ENCODE measurements around the gene PLXNC1. TPM values are rescaled to one million over a fixed set of nuclear protein-coding genes. Genes with fewer than 3 reads are reported as not detected.

Gene PLXNC1
- polyA plus RNA-seq, 1 donor from 2014 or later, result 6.6 TPM

DNA sequence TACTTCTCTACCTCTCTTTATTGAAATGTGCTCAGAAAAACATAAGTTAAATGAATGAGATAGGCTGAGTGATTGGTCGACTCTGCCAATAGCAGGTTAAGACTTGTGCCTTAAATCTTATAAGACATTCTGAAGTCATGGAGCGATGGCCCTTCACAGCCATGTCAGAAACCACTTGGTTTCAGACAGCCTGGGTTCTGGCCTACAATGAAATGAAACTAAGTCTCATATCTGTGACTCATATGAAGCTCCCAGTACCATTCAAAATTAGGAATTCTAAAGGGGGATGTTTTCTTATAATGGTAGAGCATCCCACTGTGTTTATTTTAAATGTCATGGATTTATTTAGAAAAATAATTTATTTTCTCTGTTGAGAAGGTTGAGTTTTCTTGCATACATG, 42.6 kb downstream of the PLXNC1 start:
- Mint-ChIP-seq H3K27me3 (no peaks in the 10 kb centered on the region), H3K4me1 (peaks cover 4 to 14% (median 12%) of the 10 kb centered on the region in 3 donors), H3K4me3 (no peak overlapping the region), H3K27ac (no peak overlapping the region), H3K9me3 (no peaks in the 10 kb centered on the region), H3K36me3 (peaks cover 11% of the 10 kb centered on the region)

DNA sequence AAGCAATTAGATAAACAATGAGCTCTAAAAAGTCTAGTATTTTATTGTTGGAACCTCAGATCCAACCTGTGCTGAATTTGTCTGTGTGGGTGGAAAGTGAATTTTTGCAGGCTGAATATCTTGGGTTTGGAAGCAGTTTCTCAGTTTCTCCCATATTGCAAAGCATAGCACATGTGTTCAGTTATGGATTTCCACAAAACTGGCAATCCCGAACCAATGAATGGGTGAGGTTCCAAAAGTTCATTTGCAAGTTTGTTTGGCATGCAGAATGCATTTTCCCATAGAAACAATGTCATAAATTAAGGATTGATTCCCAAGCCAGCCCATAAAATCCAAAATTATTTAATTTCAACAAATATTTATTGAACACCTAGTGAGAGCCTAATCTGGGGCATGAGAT, 43.4 kb downstream of the PLXNC1 start:
- Mint-ChIP-seq H3K36me3 (peaks cover 11% of the 10 kb centered on the region), H3K27ac (no peak overlapping the region), H3K27me3 (no peaks in the 10 kb centered on the region), H3K9me3 (no peaks in the 10 kb centered on the region), H3K4me3 (no peak overlapping the region), H3K4me1 (peaks cover 4 to 14% (median 12%) of the 10 kb centered on the region in 3 donors)

GRCh38 chr12:94192506-94192905, 44.1 kb downstream of the PLXNC1 start:
- Mint-ChIP-seq H3K27ac (no peak overlapping the region), H3K27me3 (no peaks in the 10 kb centered on the region), H3K9me3 (no peaks in the 10 kb centered on the region)

DNA sequence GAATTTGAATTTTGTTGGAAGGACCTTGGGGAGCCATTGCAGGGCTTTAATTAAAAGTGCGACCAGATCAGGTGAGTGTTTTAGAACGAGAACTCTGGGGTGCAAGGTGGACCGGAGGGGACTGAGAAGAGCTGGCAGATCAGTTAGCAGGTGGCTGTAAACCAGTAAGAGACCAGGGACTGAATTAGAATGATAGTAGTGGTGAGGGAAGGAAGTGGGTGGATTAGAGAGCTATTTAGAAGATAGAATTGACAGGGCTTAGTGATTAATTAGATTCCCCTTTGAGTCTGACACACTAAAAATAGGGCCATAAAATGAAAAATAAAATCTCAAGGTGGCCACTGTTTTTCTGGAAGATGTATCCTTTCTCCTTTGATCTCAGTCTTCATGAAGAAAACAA, 44.8 kb downstream of the PLXNC1 start:
- Mint-ChIP-seq H3K27ac (peak overlapping the region in 1 of 3 donors; percentile 70), H3K4me1 (peaks cover 4 to 18% (median 12%) of the 10 kb centered on the region in 3 donors), H3K27me3 (no peaks in the 10 kb centered on the region), H3K4me3 (peak overlapping the region in 1 of 4 donors; percentile 11), H3K36me3 (peaks cover 11% of the 10 kb centered on the region), H3K9me3 (no peaks in the 10 kb centered on the region)

More at GRCh38 chr12:94192506-94192905, 44.1 kb downstream of the PLXNC1 start:
- H3K4me1 Mint-ChIP-seq, result peaks cover 4 to 16% (median 12%) of the 10 kb centered on the region in 3 donors
- H3K36me3 Mint-ChIP-seq, result peaks cover 11% of the 10 kb centered on the region
- no peak overlapping the region for H3K4me3 Mint-ChIP-seq

DNA sequence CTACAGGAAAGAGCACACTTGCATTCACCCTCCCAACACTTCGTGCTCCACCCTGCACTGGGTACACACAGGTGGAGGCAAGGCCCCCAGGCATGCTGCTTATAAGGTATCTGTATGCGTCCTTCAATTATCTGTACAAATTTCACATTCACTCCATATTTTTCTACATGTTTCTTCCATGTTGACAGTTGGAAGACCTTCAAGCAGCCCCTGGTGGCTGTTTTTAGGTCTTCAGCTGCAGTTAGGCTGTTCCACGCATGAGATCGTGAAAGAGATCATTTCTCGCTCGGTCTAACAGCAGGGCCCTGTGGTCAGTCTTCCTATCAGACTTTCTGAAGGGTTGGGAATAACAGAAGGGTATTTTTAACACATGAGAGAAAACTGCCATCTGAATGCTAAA, 47.1 kb downstream of the PLXNC1 start:
- Mint-ChIP-seq H3K4me3 (no peak overlapping the region), H3K4me1 (peaks cover 8 to 21% (median 12%) of the 10 kb centered on the region in 3 donors), H3K36me3 (peaks cover 16% of the 10 kb centered on the region), H3K27me3 (no peaks in the 10 kb centered on the region), H3K27ac (no peak overlapping the region), H3K9me3 (peaks cover 0 to 3% (median 0%) of the 10 kb centered on the region in 3 donors)

DNA sequence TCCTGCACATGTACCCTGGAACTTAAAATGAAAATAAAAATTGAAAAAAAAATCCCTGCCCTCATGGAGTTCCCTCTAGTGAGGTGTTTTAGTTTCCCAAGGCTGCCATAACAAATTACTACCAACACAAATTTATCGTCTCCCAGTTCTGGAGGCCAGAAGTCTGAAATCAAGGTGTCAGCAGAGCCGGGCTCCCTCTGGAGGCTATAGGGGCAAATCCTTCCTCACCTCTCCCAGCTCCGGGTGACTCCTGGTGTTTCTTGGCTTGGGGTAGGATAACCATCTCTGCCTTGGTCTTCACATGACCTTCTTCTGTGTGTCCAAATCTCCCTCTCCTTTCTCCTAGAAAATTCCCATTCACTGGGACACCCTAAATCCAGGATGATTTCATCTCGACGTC, 50.1 kb downstream of the PLXNC1 start:
- Mint-ChIP-seq H3K27ac (no peak overlapping the region), H3K4me1 (peaks cover 12 to 26% (median 15%) of the 10 kb centered on the region in 3 donors), H3K36me3 (peaks cover 16% of the 10 kb centered on the region), H3K9me3 (peaks cover 0 to 3% (median 0%) of the 10 kb centered on the region in 3 donors), H3K4me3 (no peak overlapping the region), H3K27me3 (no peaks in the 10 kb centered on the region)

- Mint-ChIP-seq H3K27ac (no peak overlapping the region), H3K4me3 (no peak overlapping the region), H3K9me3 (peaks cover 0 to 3% (median 0%) of the 10 kb centered on the region in 3 donors), H3K27me3 (no peaks in the 10 kb centered on the region), H3K36me3 (peaks cover 13% of the 10 kb centered on the region), H3K4me1 (peaks cover 12 to 26% (median 18%) of the 10 kb centered on the region in 3 donors)
Observed at GRCh38 chr12:94198872-94199271, 50.5 kb downstream of the PLXNC1 start.

DNA sequence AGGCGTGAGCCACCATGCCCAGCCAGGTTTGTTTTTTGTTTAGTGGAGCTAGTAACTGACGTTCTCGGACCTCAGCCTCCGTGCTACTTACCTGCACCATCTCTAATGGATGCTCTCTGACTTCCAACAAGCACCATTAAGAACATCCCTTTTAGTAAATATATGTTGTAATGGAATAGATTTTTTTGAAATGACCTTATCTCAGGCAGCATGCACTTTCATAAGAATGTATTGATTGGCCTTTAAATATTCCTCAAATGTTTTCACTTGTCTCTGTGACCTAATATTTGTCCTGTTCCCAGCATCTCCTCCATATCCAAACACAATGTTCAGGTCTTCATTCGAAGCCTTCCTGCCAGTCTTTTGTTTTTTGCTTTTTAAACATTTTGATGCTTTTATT, 51.7 kb downstream of the PLXNC1 start:
- Mint-ChIP-seq H3K27ac (peak overlapping the region in 2 of 3 donors; percentile 9 to 10), H3K9me3 (peaks cover 0 to 3% (median 0%) of the 10 kb centered on the region in 3 donors), H3K4me1 (peaks cover 23 to 34% (median 26%) of the 10 kb centered on the region in 3 donors), H3K27me3 (no peaks in the 10 kb centered on the region), H3K36me3 (peaks cover 11% of the 10 kb centered on the region), H3K4me3 (no peak overlapping the region)

DNA sequence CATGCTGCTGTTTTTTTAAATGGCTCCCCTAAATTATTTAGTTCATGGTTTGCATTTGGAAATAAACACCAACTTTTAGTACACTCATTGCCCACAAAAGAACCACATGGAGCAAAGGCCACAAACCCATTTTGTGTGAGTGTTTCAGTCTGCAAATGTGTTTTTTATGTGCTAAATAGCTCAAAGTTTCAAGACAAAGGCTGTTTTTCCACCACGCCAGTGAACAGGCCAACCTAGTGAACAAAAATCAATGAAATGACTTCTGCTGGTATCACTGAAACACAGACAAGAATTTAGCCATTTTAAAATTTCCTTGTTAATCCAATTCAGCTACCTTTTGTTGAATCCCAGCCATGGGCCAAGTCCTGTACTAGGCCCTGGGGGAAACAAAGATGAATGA, 52.3 kb downstream of the PLXNC1 start:
- no peaks in the 10 kb centered on the region for H3K27me3 Mint-ChIP-seq
- no peak overlapping the region for H3K27ac Mint-ChIP-seq
- H3K36me3 Mint-ChIP-seq, result peaks cover 11% of the 10 kb centered on the region
- H3K4me3 Mint-ChIP-seq, result no peak overlapping the region
- peaks cover 29 to 38% (median 30%) of the 10 kb centered on the region in 3 donors for H3K4me1 Mint-ChIP-seq
- H3K9me3 Mint-ChIP-seq, result peaks cover 0 to 3% (median 0%) of the 10 kb centered on the region in 3 donors

- no peaks in the 10 kb centered on the region for H3K27me3 Mint-ChIP-seq
- peaks cover 0 to 3% (median 0%) of the 10 kb centered on the region in 3 donors for H3K9me3 Mint-ChIP-seq
- peak overlapping the region; percentile 54 to 59 (median 54) for H3K27ac Mint-ChIP-seq
- H3K4me1 Mint-ChIP-seq, result peaks cover 46 to 50% (median 46%) of the 10 kb centered on the region in 3 donors
- peaks cover 9% of the 10 kb centered on the region for H3K36me3 Mint-ChIP-seq
- peak overlapping the region in 3 of 4 donors; percentile 24 to 63 (median 51) for H3K4me3 Mint-ChIP-seq
Observed at GRCh38 chr12:94202245-94203180, 54.1 kb downstream of the PLXNC1 start.

- Mint-ChIP-seq H3K27me3 (no peaks in the 10 kb centered on the region), H3K4me3 (peak overlapping the region in 1 of 4 donors; percentile 24), H3K36me3 (peaks cover 9% of the 10 kb centered on the region), H3K27ac (peak overlapping the region in 2 of 3 donors; percentile 54), H3K4me1 (peaks cover 48 to 55% (median 52%) of the 10 kb centered on the region in 3 donors), H3K9me3 (peaks cover 0 to 3% (median 0%) of the 10 kb centered on the region in 3 donors)
Observed at GRCh38 chr12:94203181-94203546, 54.8 kb downstream of the PLXNC1 start.

DNA sequence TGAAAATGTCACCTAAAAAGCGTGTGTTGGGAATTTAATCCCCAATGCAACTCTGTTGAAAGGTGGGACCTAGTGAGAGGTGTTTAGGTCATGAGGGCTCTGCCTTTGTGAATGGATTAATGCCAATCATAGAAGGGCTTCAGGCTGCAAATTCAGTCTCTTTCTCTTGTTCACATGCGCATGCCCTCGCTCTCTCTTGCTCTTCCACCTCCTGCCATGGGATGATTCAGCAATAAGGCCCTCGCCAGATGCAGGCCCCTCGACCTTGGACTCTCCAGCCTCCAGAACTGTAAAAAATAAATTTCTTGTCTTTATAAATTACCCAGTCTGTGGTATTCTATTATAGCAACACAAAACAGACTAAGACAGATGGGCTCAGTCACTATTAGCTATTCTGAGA, 55.4 kb downstream of the PLXNC1 start:
- H3K4me3 Mint-ChIP-seq, result peak overlapping the region in 1 of 4 donors; percentile 74
- H3K4me1 Mint-ChIP-seq, result peaks cover 52 to 61% (median 59%) of the 10 kb centered on the region in 3 donors
- no peaks in the 10 kb centered on the region for H3K27me3 Mint-ChIP-seq
- H3K36me3 Mint-ChIP-seq, result peaks cover 9% of the 10 kb centered on the region
- peaks cover 0 to 2% (median 0%) of the 10 kb centered on the region in 3 donors for H3K9me3 Mint-ChIP-seq
- H3K27ac Mint-ChIP-seq, result peak overlapping the region in 1 of 3 donors; percentile 92

GRCh38 chr12:94204499-94205247, 56.3 kb downstream of the PLXNC1 start:
- peak overlapping the region; percentile 18 to 92 (median 85) for H3K27ac Mint-ChIP-seq
- H3K36me3 Mint-ChIP-seq, result peaks cover 7% of the 10 kb centered on the region
- H3K9me3 Mint-ChIP-seq, result no peaks in the 10 kb centered on the region
- H3K4me1 Mint-ChIP-seq, result peaks cover 57 to 67% (median 62%) of the 10 kb centered on the region in 3 donors
- H3K4me3 Mint-ChIP-seq, result peak overlapping the region; percentile 9 to 76 (median 50)
- no peaks in the 10 kb centered on the region for H3K27me3 Mint-ChIP-seq

- Mint-ChIP-seq H3K4me1 (peaks cover 56 to 64% (median 62%) of the 10 kb centered on the region in 3 donors), H3K4me3 (peak overlapping the region; percentile 41 to 88 (median 84)), H3K27me3 (no peaks in the 10 kb centered on the region), H3K9me3 (no peaks in the 10 kb centered on the region), H3K36me3 (peaks cover 7% of the 10 kb centered on the region), H3K27ac (peak overlapping the region; percentile 83 to 96 (median 92))
Observed at GRCh38 chr12:94205822-94206221, 57.4 kb downstream of the PLXNC1 start.

- Mint-ChIP-seq H3K9me3 (peaks cover 0 to 3% (median 0%) of the 10 kb centered on the region in 3 donors), H3K27me3 (no peaks in the 10 kb centered on the region), H3K36me3 (peaks cover 10% of the 10 kb centered on the region), H3K4me1 (peaks cover 55 to 64% (median 62%) of the 10 kb centered on the region in 3 donors), H3K27ac (peak overlapping the region; percentile 13 to 98 (median 96)), H3K4me3 (peak overlapping the region in 2 of 4 donors; percentile 85 to 88)
Observed at GRCh38 chr12:94206886-94207285, 58.5 kb downstream of the PLXNC1 start.

Measured in IgD-negative memory B cell (primary cell).